Panc1 (cell line): Measurements from ENCODE around the gene NOTCH4.

Experiments used
- CTCF ChIP-seq: fragments of 450-650 bp; IDR thresholded peaks from 2 replicates; pipeline ENCODE4 v1.5.1; 2017; ENCODE audit warnings: mild to moderate bottlenecking
- TCF7L2 ChIP-seq: IDR thresholded peaks from 2 replicates; pipeline ENCODE4 v1.6.1; 2011; ENCODE audit warnings: mild to moderate bottlenecking, low read depth, low read length, inconsistent platforms

DNA sequence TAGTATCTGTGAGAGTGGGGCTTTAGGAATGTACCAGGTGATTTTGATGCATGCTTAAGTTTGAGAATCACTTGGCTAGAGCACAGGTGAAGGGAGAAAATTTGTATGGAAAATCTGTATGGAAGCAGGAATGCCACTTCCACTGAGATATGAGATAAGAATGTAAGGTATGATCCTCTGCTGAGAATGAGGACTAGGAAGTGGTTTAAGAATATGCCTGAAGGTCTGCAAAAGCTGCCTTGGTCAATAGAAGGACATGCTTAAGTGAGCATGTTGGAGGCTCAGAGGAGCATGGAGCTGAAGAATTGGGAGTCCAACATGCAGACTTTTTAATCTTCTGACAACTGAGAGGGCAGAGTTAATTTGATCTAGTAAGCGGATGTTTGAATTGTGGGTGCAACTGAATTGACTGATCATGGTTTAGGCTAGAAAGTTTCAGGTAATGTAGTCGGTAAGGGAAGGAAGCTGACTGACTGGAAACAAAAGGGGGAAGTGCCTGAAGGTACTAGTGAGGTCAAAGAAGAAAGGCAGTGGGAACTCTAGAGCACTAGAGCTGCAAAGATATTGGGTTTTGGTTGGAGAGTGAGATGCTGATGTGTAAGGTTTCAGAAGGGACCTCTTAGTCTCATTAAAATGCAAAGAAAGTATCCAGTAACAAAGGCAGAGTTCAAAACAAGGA, 28.6 kb upstream of the NOTCH4 start:
- TF ChIP-seq TCF7L2 (no peak), CTCF (no peak)
